GM12875 (cell line): ENCODE data around the gene GPR153.
A peak's percentile ranks its signal among the peaks of the same experiment; 100 is the strongest.

Experiments
- H3K4me3 ChIP-seq: one replicate; pipeline ENCODE4 v1.5.1; 2011; ENCODE audit warnings: low read depth, low read length, control low read depth
- TF ChIP-seq, protein P1 (sequence below): IDR thresholded peaks from 2 replicates; pipeline ENCODE4 v1.5.1; 2011; ENCODE audit warnings: low read depth, mild to moderate bottlenecking, control low read depth, inconsistent platforms, low read length, moderate library complexity, borderline replicate concordance; ENCODE audit not compliant: insufficient read depth

The GPR153 gene

DNA sequence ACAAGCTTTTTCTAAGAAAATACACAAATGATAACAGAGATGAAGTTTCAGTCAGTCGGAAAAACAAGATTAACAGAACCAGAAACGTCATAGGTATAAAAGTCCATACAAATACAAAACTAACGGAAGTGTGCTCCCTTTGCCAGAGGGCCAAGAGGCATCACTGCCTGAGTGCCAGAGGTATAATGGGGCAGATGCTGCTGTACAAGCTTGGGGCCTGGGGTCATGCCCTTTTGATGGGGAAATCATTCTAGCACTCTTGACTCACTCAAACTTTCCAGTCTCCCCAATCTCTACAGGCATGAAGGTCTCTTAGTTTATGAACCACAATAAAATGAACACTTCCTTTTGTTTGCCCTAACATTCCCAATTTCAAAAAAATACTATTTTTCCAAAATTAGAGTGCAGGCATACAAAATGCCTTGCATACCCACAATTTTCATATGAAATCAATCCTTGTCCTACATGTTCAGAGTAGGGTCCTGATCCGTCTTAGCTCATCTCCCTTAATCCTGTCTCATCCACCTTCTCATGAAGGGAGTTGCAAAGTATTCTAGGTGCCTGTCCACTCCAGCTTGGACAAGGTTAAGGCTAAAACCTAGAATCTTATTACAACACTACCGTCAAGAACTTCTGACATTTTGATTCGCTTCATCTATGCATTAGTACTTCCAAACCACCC is 63.0 kb downstream of the GPR153 start:
- TF ChIP-seq, protein P1, sequence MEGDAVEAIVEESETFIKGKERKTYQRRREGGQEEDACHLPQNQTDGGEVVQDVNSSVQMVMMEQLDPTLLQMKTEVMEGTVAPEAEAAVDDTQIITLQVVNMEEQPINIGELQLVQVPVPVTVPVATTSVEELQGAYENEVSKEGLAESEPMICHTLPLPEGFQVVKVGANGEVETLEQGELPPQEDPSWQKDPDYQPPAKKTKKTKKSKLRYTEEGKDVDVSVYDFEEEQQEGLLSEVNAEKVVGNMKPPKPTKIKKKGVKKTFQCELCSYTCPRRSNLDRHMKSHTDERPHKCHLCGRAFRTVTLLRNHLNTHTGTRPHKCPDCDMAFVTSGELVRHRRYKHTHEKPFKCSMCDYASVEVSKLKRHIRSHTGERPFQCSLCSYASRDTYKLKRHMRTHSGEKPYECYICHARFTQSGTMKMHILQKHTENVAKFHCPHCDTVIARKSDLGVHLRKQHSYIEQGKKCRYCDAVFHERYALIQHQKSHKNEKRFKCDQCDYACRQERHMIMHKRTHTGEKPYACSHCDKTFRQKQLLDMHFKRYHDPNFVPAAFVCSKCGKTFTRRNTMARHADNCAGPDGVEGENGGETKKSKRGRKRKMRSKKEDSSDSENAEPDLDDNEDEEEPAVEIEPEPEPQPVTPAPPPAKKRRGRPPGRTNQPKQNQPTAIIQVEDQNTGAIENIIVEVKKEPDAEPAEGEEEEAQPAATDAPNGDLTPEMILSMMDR = no peak
- peak overlapping the region; percentile 96 for H3K4me3 ChIP-seq
